HEK293 (cell line): ENCODE data around the gene RNASE2.

Experiments used
- ZSCAN23 ChIP-seq: fragments of 450-650 bp; formaldehyde crosslinking; IDR thresholded peaks from 2 replicates; pipeline ENCODE4 v1.5.1; 2016; ENCODE audit warnings: missing biosample characterization, missing genetic modification characterization
- ZSCAN30 ChIP-seq: fragments of 450-650 bp; IDR thresholded peaks from 2 replicates; pipeline ENCODE4 v1.5.1; 2018; ENCODE audit warnings: missing biosample characterization, mild to moderate bottlenecking, missing genetic modification characterization, moderate library complexity

DNA sequence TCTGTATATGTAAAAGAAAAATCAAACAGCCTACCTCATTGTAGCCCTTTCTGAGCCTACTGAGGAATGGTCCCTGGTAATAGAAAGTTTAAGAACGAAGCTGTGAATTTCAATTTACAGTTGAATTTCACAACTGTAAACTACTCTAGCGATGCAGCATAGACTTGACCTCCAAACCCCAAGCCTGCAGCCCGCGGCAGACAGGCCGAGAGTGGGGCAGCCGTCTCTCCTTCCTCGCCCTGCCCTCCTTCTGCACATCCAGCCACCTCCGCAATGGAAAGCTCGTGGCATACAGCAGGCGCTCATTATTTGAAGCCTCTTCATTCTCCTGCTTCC, 15.3 kb downstream of the RNASE2 start:
- TF ChIP-seq ZSCAN23, result no peak
- TF ChIP-seq ZSCAN30, result no peak
